IMR-90 (cell line): ENCODE results near the gene LGALS12. TPM values are rescaled to one million over a fixed set of nuclear protein-coding genes. Genes with fewer than 3 reads are reported as not detected.

Experiments
- ATAC-seq: fragments of 200-7000 bp; cut with Tn5 transposase; 2 replicates; pipeline ENCODE4 v1.9.1; 2020; ENCODE audit warnings: low read depth, mild to moderate bottlenecking, moderate library complexity
- BruUV-seq: library from RNA; stranded (reverse); fragments of 400-500 nt; replicated peaks from 2 replicates; lab custom pipeline; 2021; lab: Mats Ljungman, UMichigan
- CTCF ChIA-PET: fragments of 300-600 bp; formaldehyde crosslinking; extraction: SDS; loops from one replicate; lab custom pipeline; 2021; ENCODE audit warnings: antibody characterized with exemption; lab: Yijun Ruan, JAX
- POLR2A ChIA-PET: fragments of 300-600 bp; sonication (Branson Sonifier 250); formaldehyde crosslinking; loops from one replicate; lab custom pipeline; 2022; ENCODE audit warnings: antibody characterized with exemption; ENCODE audit not compliant: unreplicated experiment; lab: Charles Lee
- DNase-seq: peaks from one replicate; pipeline ENCODE4 v3.0.0; 2013
- H2AFZ ChIP-seq: replicated peaks from 2 replicates; pipeline ENCODE3; 2013; ENCODE audit warnings: low read length, mild to moderate bottlenecking; ENCODE audit not compliant: poor library complexity
- H2AK5ac ChIP-seq: 2 replicates; pipeline ENCODE4 v1.6.1; 2013; ENCODE audit warnings: low read depth, low read length, inconsistent platforms
- H2AK9ac ChIP-seq: replicated peaks from 2 replicates; pipeline ENCODE3; 2013; ENCODE audit warnings: mild to moderate bottlenecking, low read depth, low read length, moderate library complexity; ENCODE audit not compliant: poor library complexity
- H2BK120ac ChIP-seq: 2 replicates; pipeline ENCODE4 v1.6.1; 2013; ENCODE audit warnings: low read depth, low read length, inconsistent platforms
- H2BK15ac ChIP-seq: 3 replicates; pipeline ENCODE4 v1.6.1; 2013; ENCODE audit warnings: low read depth, low read length, inconsistent platforms
- H2BK20ac ChIP-seq: 2 replicates; pipeline ENCODE4 v1.6.1; 2013; ENCODE audit warnings: low read depth, mild to moderate bottlenecking, inconsistent platforms, low read length, moderate library complexity
- H2BK5ac ChIP-seq: 2 replicates; pipeline ENCODE4 v1.6.1; 2013; ENCODE audit warnings: mild to moderate bottlenecking, low read depth, low read length, inconsistent platforms; ENCODE audit not compliant: poor library complexity, severe bottlenecking
- H3K14ac ChIP-seq: replicated peaks from 2 replicates; pipeline ENCODE4 v1.6.1; 2013; ENCODE audit warnings: low read depth, low read length, inconsistent platforms
- H3K18ac ChIP-seq: 2 replicates; pipeline ENCODE4 v1.6.1; 2013; ENCODE audit warnings: low read depth, low read length, control low read depth
- H3K23ac ChIP-seq: 2 replicates; pipeline ENCODE4 v1.6.1; 2013; ENCODE audit warnings: low read depth, low read length, inconsistent platforms
- H3K27ac ChIP-seq: 2 replicates; pipeline ENCODE4 v1.5.1; 2013; ENCODE audit warnings: mild to moderate bottlenecking, control low read depth, low read length; ENCODE audit not compliant: insufficient read depth
- H3K27me3 ChIP-seq: 2 replicates; pipeline ENCODE4 v1.6.1; 2013; ENCODE audit warnings: low read length; ENCODE audit not compliant: control insufficient read depth, insufficient read depth
- H3K36me3 ChIP-seq: 2 replicates; pipeline ENCODE4 v1.6.1; 2013; ENCODE audit warnings: low read length, mixed read lengths; ENCODE audit not compliant: control insufficient read depth, insufficient read depth
- H3K4ac ChIP-seq: 2 replicates; pipeline ENCODE4 v1.6.1; 2013; ENCODE audit warnings: low read depth, low read length, inconsistent platforms
- H3K4me1 ChIP-seq: 2 replicates; pipeline ENCODE4 v1.6.1; 2013; ENCODE audit warnings: low read length, mixed read lengths; ENCODE audit not compliant: control insufficient read depth, insufficient read depth
- H3K4me2 ChIP-seq: 2 replicates; pipeline ENCODE4 v1.6.1; 2013; ENCODE audit warnings: low read depth, mild to moderate bottlenecking, control low read depth, low read length, moderate library complexity
- H3K4me3 ChIP-seq: 2 replicates; pipeline ENCODE4 v1.5.1; 2013; ENCODE audit warnings: low read depth, mild to moderate bottlenecking, control low read depth, low read length, moderate library complexity; ENCODE audit not compliant: insufficient read depth
- H3K56ac ChIP-seq: 2 replicates; pipeline ENCODE4 v1.6.1; 2013; ENCODE audit warnings: low read length, inconsistent platforms; ENCODE audit not compliant: insufficient read depth; ENCODE audit errors: extremely low read depth
- H3K79me1 ChIP-seq, 2 experiments: 2 replicates each; pipeline ENCODE4 v1.6.1; 2013; ENCODE audit warnings: low read length in 2 of 2, inconsistent platforms in 1 of 2, low read depth in 1 of 2
- H3K9ac ChIP-seq: 2 replicates; pipeline ENCODE4 v1.6.1; 2013; ENCODE audit warnings: low read depth, low read length, control low read depth
- H3K9me1 ChIP-seq: 2 replicates; pipeline ENCODE4 v1.6.1; 2013; ENCODE audit warnings: low read length, inconsistent platforms; ENCODE audit not compliant: insufficient read depth
- H3K9me3 ChIP-seq: 2 replicates; pipeline ENCODE4 v1.6.1; 2013; ENCODE audit warnings: low read length; ENCODE audit not compliant: control insufficient read depth, insufficient read depth
- H4K20me1 ChIP-seq: 2 replicates; pipeline ENCODE4 v1.6.1; 2013; ENCODE audit warnings: low read length, inconsistent platforms; ENCODE audit not compliant: insufficient read depth
- H4K5ac ChIP-seq: 2 replicates; pipeline ENCODE4 v1.6.1; 2013; ENCODE audit warnings: mild to moderate bottlenecking, low read depth, low read length, control low read depth
- H4K8ac ChIP-seq, 2 experiments: 2 replicates each; pipeline ENCODE4 v1.6.1; 2013; ENCODE audit warnings: low read depth in 2 of 2, low read length in 2 of 2, control low read depth in 1 of 2, inconsistent platforms in 1 of 2
- H4K91ac ChIP-seq: 2 replicates; pipeline ENCODE4 v1.6.1; 2013; ENCODE audit warnings: low read depth, low read length, inconsistent platforms; ENCODE audit not compliant: insufficient read depth
- BHLHE40 ChIP-seq: fragments of 150-350 bp; IDR thresholded peaks from 2 replicates; pipeline ENCODE4 v1.6.1; 2016; ENCODE audit warnings: mild to moderate bottlenecking, low read depth, low read length
- FOS ChIP-seq: fragments of 150-350 bp; IDR thresholded peaks from 2 replicates; pipeline ENCODE4 v1.6.1; 2016; ENCODE audit warnings: low read depth, low read length
- MXI1 ChIP-seq: IDR thresholded peaks from 2 replicates; pipeline ENCODE4 v1.6.1; 2012; ENCODE audit warnings: low read depth, mild to moderate bottlenecking, low read length, moderate library complexity, borderline replicate concordance
- RAD21 ChIP-seq: IDR thresholded peaks from 2 replicates; pipeline ENCODE4 v1.6.1; 2012; ENCODE audit warnings: low read length, improper control_type of control experiment
- RFX5 ChIP-seq: IDR thresholded peaks from 2 replicates; pipeline ENCODE4 v1.8.0; 2012; ENCODE audit warnings: low read depth, mild to moderate bottlenecking, low read length, moderate library complexity
- WGBS, 2 experiments: methylation state at CpG; one replicate each; pipeline versions ENCODE4 v1.1.5 to v1.1.7; 2013; ENCODE audit warnings: missing lambda C conversion rate in 2 of 2; ENCODE audit not compliant: insufficient read length in 1 of 2; ENCODE audit errors: extremely low coverage in 2 of 2; 5-methylcytosine and 5-hydroxymethylcytosine counted together
- dilution Hi-C: fragments of 300-500 bp; cut with HindIII; formaldehyde crosslinking; loops from one replicate; pipeline ENCODE4 v1.14.3; 2018; ENCODE audit warnings: low sequenced_read_pairs; ENCODE audit not compliant: unreplicated experiment
- in situ Hi-C: fragments of 300-500 bp; cut with MboI; formaldehyde crosslinking; loops from 3 replicates; pipeline ENCODE4 v1.14.3; 2019; ENCODE audit warnings: low sequenced_read_pairs, inconsistent platforms, mixed read lengths
- intact Hi-C: fragments of 100-400 bp; cut with micrococcal nuclease; formaldehyde crosslinking; loops from 2 replicates; pipeline ENCODE4 v1.10.0; 2022
- polyA plus RNA-seq, 3 experiments: library from polyadenylated mRNA; depleted of rRNA; stranded (reverse); fragments of >200 nt; gene quantifications; 2 replicates each; pipeline ENCODE4 v1.2.3, GENCODE V29; 2012; ENCODE audit warnings: low replicate concordance in 1 of 3
- total RNA-seq: library from RNA; depleted of rRNA; stranded (reverse); fragments of >200 nt; gene quantifications from 2 replicates; pipeline ENCODE4 v1.2.3, GENCODE V29; 2012
- TF ChIP-seq, protein P1 (sequence below): conservative IDR thresholded peaks from 2 replicates; pipeline ENCODE4 v1.5.1; 2012; ENCODE audit warnings: mild to moderate bottlenecking, low read depth, low read length, improper control_type of control experiment

LGALS12 gene
- total and polyA plus RNA-seq, 2 of the 4 experiments (the other 2 are of a cell fraction): not detected

DNA sequence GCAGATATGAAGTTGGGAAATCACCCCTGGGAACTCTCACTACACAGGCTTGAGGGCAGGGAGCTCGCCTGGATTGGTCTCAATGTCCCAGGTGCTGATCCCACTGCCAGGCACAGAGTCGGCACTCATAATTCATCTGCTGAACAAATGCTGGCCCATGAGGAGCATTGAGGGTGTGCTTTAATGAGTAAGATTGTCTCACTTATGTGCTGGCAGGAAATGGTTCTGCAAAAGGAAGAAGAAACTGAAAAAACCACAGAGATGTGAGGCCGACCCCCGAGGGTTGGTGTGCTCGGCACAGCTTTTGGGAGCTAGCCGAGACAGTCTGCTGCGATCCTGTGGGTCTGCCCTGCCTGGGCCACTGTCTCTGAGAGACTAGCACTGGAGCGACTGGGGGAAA lies 47.9 kb downstream of the LGALS12 start:
- in situ Hi-C loops: no loop called here
- no peak overlapping the region for H3K27ac ChIP-seq
- H4K8ac ChIP-seq: no peak overlapping the region
- no peaks in the 10 kb centered on the region for H3K9me1 ChIP-seq
- no peak overlapping the region for H2AK5ac ChIP-seq
- no peak overlapping the region for H3K4me2 ChIP-seq
- H2BK120ac ChIP-seq: no peak overlapping the region
- no peaks in the 10 kb centered on the region for H3K4me1 ChIP-seq
- no CpG with 5 or more reads among the region's 8 CpGs for WGBS, 2 experiments
- CTCF ChIA-PET: interaction anchor here (0.7 kb wide), 1 partner anchor 19 kb away, joined by 3 read pairs; no protein-coding TSS in a partner anchor
- H4K5ac ChIP-seq: no peak overlapping the region
- H2BK5ac ChIP-seq: no peak overlapping the region
- TF ChIP-seq RAD21 (no peak), BHLHE40 (no peak), RFX5 (no peak), MXI1 (no peak), FOS (no peak)
- TF ChIP-seq, protein P1, sequence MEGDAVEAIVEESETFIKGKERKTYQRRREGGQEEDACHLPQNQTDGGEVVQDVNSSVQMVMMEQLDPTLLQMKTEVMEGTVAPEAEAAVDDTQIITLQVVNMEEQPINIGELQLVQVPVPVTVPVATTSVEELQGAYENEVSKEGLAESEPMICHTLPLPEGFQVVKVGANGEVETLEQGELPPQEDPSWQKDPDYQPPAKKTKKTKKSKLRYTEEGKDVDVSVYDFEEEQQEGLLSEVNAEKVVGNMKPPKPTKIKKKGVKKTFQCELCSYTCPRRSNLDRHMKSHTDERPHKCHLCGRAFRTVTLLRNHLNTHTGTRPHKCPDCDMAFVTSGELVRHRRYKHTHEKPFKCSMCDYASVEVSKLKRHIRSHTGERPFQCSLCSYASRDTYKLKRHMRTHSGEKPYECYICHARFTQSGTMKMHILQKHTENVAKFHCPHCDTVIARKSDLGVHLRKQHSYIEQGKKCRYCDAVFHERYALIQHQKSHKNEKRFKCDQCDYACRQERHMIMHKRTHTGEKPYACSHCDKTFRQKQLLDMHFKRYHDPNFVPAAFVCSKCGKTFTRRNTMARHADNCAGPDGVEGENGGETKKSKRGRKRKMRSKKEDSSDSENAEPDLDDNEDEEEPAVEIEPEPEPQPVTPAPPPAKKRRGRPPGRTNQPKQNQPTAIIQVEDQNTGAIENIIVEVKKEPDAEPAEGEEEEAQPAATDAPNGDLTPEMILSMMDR: no peak
- no peaks in the 10 kb centered on the region for H4K20me1 ChIP-seq
- H3K36me3 ChIP-seq: no peaks in the 10 kb centered on the region
- DNase-seq (no peak), ATAC-seq (no peak)
- no peak overlapping the region for H3K18ac ChIP-seq
- intact Hi-C loops: no loop called here
- no peak overlapping the region for H3K4ac ChIP-seq
- H2AFZ ChIP-seq: no peak overlapping the region
- peaks cover 25% of the 10 kb centered on the region for H3K27me3 ChIP-seq
- no peak overlapping the region for H3K14ac ChIP-seq
- H3K23ac ChIP-seq: no peak overlapping the region
- H3K56ac ChIP-seq: no peak overlapping the region
- H2AK9ac ChIP-seq: no peak overlapping the region
- no peak overlapping the region for H3K4me3 ChIP-seq
- no peak overlapping the region for H2BK15ac ChIP-seq
- no peak overlapping the region for H4K91ac ChIP-seq
- dilution Hi-C loops: no loop called here
- H3K9ac ChIP-seq: no peak overlapping the region
- POLR2A ChIA-PET: no interaction called here
- no peaks in the 10 kb centered on the region for H3K79me1 ChIP-seq
- no peak overlapping the region for H2BK20ac ChIP-seq
- BruUV-seq: no TSS peak
- no peaks in the 10 kb centered on the region for H3K9me3 ChIP-seq
